Stimulated activated CD8-positive, alpha-beta memory T cell treated with anti-CD3 and anti-CD28 coated beads, Interleukin-4, amount 100 ng/mL, for 48 hours (primary cell): ENCODE measurements around the gene UBE2G2.

Experiments
- DNase-seq: peaks from one replicate; pipeline ENCODE4 v3.0.0-alpha.2; 2020

The UBE2G2 gene

GRCh38 chr21:44723177-44724131 is 78.2 kb downstream of the UBE2G2 start:
- no peak for DNase-seq

GRCh38 chr21:44722731-44723130 is 78.9 kb downstream of the UBE2G2 start:
- no peak for DNase-seq

GRCh38 chr21:44720170-44720569 is 81.5 kb downstream of the UBE2G2 start:
- no peak for DNase-seq
